Activated CD4-positive, alpha-beta T cell treated with anti-CD3 and anti-CD28 coated beads for 36 hours (primary cell): Measurements from ENCODE around the gene CYB561. TPM values are rescaled to one million over a fixed set of nuclear protein-coding genes. Genes with fewer than 3 reads are reported as not detected.
A peak's percentile ranks its signal among the peaks of the same experiment; 100 is the strongest.

ENCODE experiments used
- ATAC-seq: fragments of 200-7000 bp; cut with Tn5 transposase; one replicate; pipeline ENCODE4 v1.10.0; 2021; ENCODE audit warnings: mild to moderate bottlenecking, moderate library complexity
- CTCF ChIA-PET: fragments of 350-600 bp; sonication (Branson Sonifier 250); formaldehyde crosslinking; loops from one replicate; lab custom pipeline; 2021; ENCODE audit warnings: antibody characterized with exemption; lab: Charles Lee
- POLR2A ChIA-PET: fragments of 350-600 bp; sonication (Branson Sonifier 250); formaldehyde crosslinking; loops from one replicate; lab custom pipeline; 2021; ENCODE audit warnings: antibody characterized with exemption, inconsistent platforms; lab: Charles Lee
- DNase-seq: peaks from one replicate; pipeline ENCODE4 v3.0.0-alpha.2; 2020
- H3K27ac Mint-ChIP-seq: one replicate; pipeline ENCODE4 v1.8.0; 2021; ENCODE audit warnings: mixed read lengths
- H3K27me3 Mint-ChIP-seq: one replicate; pipeline ENCODE4 v1.8.0; 2021; ENCODE audit warnings: mixed read lengths
- H3K36me3 Mint-ChIP-seq: one replicate; pipeline ENCODE4 v1.8.0; 2021; ENCODE audit warnings: low read depth, mixed read lengths
- H3K4me1 Mint-ChIP-seq: one replicate; pipeline ENCODE4 v1.8.0; 2021; ENCODE audit warnings: mixed read lengths
- H3K4me3 Mint-ChIP-seq: one replicate; pipeline ENCODE4 v1.8.0; 2021; ENCODE audit warnings: mild to moderate bottlenecking, moderate library complexity, mixed read lengths
- H3K9me3 Mint-ChIP-seq: one replicate; pipeline ENCODE4 v1.8.0; 2021; ENCODE audit warnings: low read depth, mixed read lengths
- intact Hi-C, 2 experiments: fragments of 100-400 bp; cut with DNase I in 1 of 2; cut with micrococcal nuclease in 1 of 2; formaldehyde crosslinking; loops; one replicate each; pipeline versions ENCODE4 v1.14.2 to v1.15.1; 2022 to 2024; cut with DNase I, micrococcal nuclease
- total RNA-seq, 2 experiments: library from RNA; stranded (reverse); gene quantifications; one replicate each; pipeline ENCODE4 v1.2.3, GENCODE V29; 2021

Gene CYB561
- total RNA-seq, 2 experiments from 2014 or later, result 2.5 to 3.0 TPM

DNA sequence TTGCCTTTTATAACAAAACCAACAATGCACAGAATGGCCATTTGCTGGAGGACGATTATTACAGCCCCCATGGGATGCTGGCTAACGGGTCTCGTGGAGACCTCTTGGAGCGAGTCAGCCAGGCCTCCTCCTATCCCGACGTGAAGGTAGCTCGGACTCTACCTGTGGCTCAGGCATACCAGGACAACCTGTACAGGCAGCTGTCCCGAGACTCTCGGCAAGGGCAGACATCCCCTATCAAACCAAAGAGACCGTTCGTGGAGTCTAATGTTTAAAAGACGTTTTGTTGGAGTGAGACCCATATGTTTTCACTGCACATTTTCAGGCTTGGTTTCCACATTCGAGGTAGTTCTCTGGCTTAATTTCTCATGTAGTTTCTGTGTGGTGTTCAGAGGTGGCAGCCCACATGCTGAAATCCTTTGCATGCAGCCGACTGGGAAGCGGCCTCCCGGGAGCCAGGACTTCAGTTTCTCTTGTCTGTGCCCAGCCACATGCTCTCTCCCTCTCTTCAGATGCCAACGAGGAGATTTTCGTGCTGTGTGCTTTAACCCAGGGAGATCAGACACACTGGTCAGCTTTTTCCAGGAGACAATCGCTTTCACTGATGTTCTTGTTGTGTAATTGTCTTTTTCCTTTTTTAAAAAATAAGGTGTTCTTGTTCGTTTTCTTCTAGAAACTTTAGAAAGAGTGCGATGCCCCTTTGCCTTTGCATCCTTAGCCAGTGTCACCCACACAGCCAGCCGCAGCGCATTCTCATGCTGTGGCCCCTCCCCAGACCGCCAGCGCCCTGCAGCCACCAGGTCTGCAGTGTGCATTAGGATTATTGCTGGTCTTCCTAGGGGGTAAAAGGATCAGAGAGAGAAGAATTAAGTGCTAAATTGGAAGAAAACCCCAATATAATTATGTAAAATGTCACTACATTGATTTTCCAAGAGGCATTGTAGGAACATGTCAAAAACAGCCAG is 24.1 kb downstream of the CYB561 start:
- ChIA-PET POLR2A (no interaction called here), CTCF (interaction anchor here (0.7 to 5.6 kb wide), 4 partner anchors 15 to 190 kb away, joined by 3 to 102 read pairs (median 8); partner anchors contain the start of gene ACE)
- no peaks in the 10 kb centered on the region for H3K36me3 Mint-ChIP-seq
- H3K4me1 Mint-ChIP-seq, result peaks cover 22% of the 10 kb centered on the region
- no peaks in the 10 kb centered on the region for H3K27me3 Mint-ChIP-seq
- ATAC-seq (no peak), DNase-seq (no peak)
- intact Hi-C loops, result loop anchor here (2.0 to 10.0 kb wide), 2 partner anchors 19 to 273 kb away; no protein-coding TSS in a partner anchor
- H3K27ac Mint-ChIP-seq, result no peak overlapping the region
- no peaks in the 10 kb centered on the region for H3K9me3 Mint-ChIP-seq
- no peak overlapping the region for H3K4me3 Mint-ChIP-seq

DNA sequence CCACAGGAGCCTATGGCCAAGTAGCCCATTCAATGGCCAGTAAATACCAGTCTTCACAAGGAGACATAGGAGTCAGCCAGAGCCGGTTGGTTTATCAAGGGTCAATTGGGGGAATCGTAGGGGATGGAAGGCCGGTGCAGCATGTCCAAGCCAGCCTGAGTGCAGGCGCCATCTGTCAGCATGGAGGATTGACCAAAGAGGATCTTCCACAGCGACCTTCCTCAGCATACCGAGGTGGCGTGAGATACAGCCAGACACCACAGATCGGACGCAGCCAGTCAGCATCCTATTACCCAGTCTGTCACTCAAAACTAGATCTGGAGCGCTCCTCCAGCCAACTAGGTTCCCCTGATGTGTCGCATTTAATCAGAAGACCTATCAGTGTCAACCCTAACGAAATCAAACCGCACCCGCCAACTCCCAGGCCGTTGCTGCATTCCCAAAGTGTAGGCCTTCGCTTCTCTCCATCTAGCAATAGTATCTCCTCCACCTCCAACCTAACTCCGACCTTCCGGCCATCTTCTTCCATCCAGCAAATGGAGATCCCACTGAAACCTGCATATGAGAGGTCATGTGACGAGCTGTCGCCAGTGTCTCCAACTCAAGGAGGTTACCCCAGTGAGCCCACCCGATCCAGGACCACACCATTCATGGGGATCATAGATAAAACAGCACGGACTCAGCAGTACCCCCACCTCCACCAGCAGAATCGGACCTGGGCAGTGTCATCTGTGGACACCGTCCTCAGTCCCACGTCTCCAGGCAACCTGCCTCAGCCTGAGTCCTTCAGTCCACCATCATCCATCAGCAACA is 25.0 kb downstream of the CYB561 start:
- no peak overlapping the region for H3K4me3 Mint-ChIP-seq
- H3K36me3 Mint-ChIP-seq, result no peaks in the 10 kb centered on the region
- CTCF ChIA-PET, result interaction anchor here (0.9 to 5.6 kb wide), 5 partner anchors 14 to 191 kb away, joined by 3 to 102 read pairs (median 4); partner anchors contain the start of gene ACE
- no peaks in the 10 kb centered on the region for H3K27me3 Mint-ChIP-seq
- ATAC-seq, result no peak
- POLR2A ChIA-PET, result no interaction called here
- no peaks in the 10 kb centered on the region for H3K9me3 Mint-ChIP-seq
- intact Hi-C loops, result loop anchor here (2.0 to 10.0 kb wide), 2 partner anchors 20 to 274 kb away; no protein-coding TSS in a partner anchor
- DNase-seq, result no peak
- H3K27ac Mint-ChIP-seq, result peak overlapping the region; percentile 7
- H3K4me1 Mint-ChIP-seq, result peaks cover 15% of the 10 kb centered on the region

DNA sequence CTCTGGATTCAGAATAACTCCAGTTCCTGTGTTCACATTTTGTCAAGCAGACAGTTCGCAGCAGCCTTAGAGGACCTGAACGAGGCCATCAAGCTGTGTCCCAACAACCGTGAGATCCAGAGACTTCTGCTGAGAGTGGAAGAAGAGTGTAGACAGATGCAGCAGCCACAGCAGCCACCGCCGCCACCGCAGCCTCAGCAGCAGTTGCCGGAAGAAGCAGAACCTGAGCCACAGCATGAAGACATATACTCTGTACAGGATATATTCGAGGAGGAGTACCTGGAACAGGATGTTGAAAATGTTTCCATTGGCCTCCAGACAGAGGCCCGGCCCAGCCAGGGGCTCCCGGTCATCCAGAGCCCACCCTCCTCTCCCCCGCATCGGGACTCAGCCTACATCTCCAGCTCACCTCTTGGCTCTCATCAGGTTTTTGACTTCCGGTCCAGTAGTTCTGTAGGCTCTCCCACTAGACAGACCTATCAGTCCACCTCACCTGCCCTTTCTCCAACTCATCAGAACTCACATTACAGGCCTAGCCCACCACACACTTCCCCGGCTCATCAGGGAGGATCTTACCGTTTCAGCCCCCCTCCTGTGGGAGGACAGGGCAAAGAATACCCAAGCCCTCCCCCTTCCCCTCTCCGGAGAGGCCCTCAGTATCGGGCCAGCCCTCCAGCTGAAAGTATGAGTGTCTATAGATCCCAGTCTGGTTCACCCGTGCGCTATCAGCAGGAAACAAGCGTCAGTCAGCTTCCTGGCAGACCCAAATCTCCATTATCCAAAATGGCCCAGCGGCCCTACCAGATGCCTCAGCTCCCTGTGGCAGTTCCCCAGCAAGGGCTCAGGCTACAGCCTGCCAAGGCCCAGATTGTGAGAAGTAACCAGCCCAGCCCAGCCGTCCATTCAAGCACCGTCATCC is 25.9 kb downstream of the CYB561 start:
- ChIA-PET POLR2A (no interaction called here), CTCF (interaction anchor here (0.6 to 3.3 kb wide), 9 partner anchors 8 to 436 kb away, joined by 3 to 25 read pairs (median 4); no protein-coding TSS in a partner anchor)
- DNase-seq (peak; percentile 67), ATAC-seq (peak; percentile 68)
- Mint-ChIP-seq H3K36me3 (no peaks in the 10 kb centered on the region), H3K27me3 (no peaks in the 10 kb centered on the region), H3K27ac (peak overlapping the region; percentile 75), H3K9me3 (no peaks in the 10 kb centered on the region), H3K4me1 (peaks cover 12% of the 10 kb centered on the region), H3K4me3 (no peak overlapping the region)
- intact Hi-C loops, result loop anchor here (2.0 to 10.0 kb wide), 2 partner anchors 21 to 275 kb away; no protein-coding TSS in a partner anchor

DNA sequence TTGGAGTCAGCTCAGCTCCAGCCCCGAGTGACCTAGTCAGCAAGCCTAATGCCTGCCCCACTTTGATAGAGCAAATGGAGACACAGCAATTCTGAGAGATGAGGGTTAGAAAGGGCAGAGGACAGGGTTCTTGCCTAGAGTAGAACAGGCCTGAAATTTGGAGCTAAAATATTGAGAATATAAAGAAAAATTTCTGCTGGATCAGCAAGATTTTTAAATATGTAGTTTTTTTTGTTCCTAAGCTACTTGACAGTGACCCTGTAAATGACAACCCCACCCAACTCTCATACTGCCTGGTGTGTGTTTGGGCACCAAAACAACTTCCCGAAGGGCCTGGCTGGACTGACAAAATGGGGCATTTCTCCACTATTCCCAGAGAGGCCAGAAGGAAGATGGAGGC is 26.7 kb downstream of the CYB561 start:
- no peaks in the 10 kb centered on the region for H3K27me3 Mint-ChIP-seq
- H3K4me1 Mint-ChIP-seq, result peaks cover 12% of the 10 kb centered on the region
- POLR2A ChIA-PET, result no interaction called here
- ATAC-seq (no peak), DNase-seq (no peak)
- no peaks in the 10 kb centered on the region for H3K9me3 Mint-ChIP-seq
- no peak overlapping the region for H3K4me3 Mint-ChIP-seq
- intact Hi-C loops, result no loop called here
- CTCF ChIA-PET, result interaction anchor here (0.6 to 3.3 kb wide), 8 partner anchors 9 to 857 kb away, joined by 3 to 25 read pairs (median 4); no protein-coding TSS in a partner anchor
- H3K27ac Mint-ChIP-seq, result peak overlapping the region; percentile 56
- H3K36me3 Mint-ChIP-seq, result no peaks in the 10 kb centered on the region

GRCh38 chr17:63418540-63418939 is 27.6 kb downstream of the CYB561 start:
- intact Hi-C loops, result no loop called here
- Mint-ChIP-seq H3K27ac (no peak overlapping the region), H3K4me1 (peaks cover 12% of the 10 kb centered on the region), H3K9me3 (no peaks in the 10 kb centered on the region), H3K36me3 (no peaks in the 10 kb centered on the region), H3K27me3 (no peaks in the 10 kb centered on the region), H3K4me3 (no peak overlapping the region)
- ChIA-PET POLR2A (interaction anchor here (0.6 kb wide), 1 partner anchor 219 kb away, joined by 5 read pairs; no protein-coding TSS in a partner anchor), CTCF (interaction anchor here (0.5 to 3.3 kb wide), 7 partner anchors 8 to 465 kb away, joined by 3 to 25 read pairs (median 4); no protein-coding TSS in a partner anchor)
- DNase-seq (no peak), ATAC-seq (no peak)

DNA sequence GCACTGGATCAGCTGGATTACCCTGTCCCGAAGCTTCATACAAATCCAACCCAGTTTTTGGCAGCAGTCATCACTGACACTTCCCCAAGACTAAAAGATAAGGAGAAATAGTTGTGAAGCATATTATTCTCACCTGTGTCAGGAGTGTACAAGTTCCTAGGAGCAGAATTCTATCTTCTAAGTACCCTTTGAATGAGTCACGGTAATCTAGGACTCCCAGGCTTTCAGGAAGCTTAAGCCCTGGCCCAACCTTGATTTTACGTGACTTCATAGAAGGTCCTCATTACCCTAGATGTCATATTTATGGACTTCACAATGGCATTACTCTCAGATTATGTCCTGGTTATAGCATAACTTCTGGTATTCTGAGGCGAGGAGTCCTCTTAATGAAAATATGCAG is 31.9 kb downstream of the CYB561 start:
- ATAC-seq (no peak), DNase-seq (no peak)
- Mint-ChIP-seq H3K4me1 (no peaks in the 10 kb centered on the region), H3K4me3 (no peak overlapping the region), H3K27me3 (no peaks in the 10 kb centered on the region), H3K9me3 (no peaks in the 10 kb centered on the region), H3K36me3 (no peaks in the 10 kb centered on the region), H3K27ac (no peak overlapping the region)
- intact Hi-C loops, result no loop called here
- ChIA-PET CTCF (interaction anchor here (0.9 to 4.5 kb wide), 4 partner anchors 8 to 197 kb away, joined by 3 to 29 read pairs (median 12); no protein-coding TSS in a partner anchor), POLR2A (no interaction called here)

- H3K27ac Mint-ChIP-seq, result no peak overlapping the region
- intact Hi-C loops, result no loop called here
- H3K4me1 Mint-ChIP-seq, result no peaks in the 10 kb centered on the region
- H3K9me3 Mint-ChIP-seq, result no peaks in the 10 kb centered on the region
- ChIA-PET POLR2A (no interaction called here), CTCF (interaction anchor here (0.7 to 4.5 kb wide), 3 partner anchors 13 to 199 kb away, joined by 3 to 29 read pairs (median 4); no protein-coding TSS in a partner anchor)
- no peaks in the 10 kb centered on the region for H3K27me3 Mint-ChIP-seq
- DNase-seq, result no peak
- no peaks in the 10 kb centered on the region for H3K36me3 Mint-ChIP-seq
- no peak for ATAC-seq
- no peak overlapping the region for H3K4me3 Mint-ChIP-seq
These were observed 33.0 kb downstream of the CYB561 start for GRCh38 chr17:63413128-63413527.

DNA sequence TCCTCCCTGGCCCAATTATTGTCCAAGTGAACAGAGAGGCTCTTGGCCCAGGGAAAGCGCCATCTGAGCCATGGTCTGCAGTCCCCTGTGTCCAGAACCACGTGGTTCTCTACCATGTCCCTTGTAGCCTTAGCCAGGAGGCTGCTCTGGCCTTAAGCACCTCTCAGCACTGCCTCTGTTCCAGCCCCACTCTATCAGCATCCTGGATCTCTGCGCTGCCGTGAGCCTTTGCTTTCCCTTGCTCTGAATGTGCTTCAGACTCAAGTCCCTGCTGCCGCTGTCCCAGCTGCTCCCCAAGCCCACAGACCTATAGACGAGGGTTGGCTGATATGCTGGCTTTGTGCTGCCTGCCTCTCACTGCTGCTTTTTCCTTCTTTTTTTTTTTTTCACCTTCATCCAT is 33.9 kb downstream of the CYB561 start:
- no peaks in the 10 kb centered on the region for H3K4me1 Mint-ChIP-seq
- ATAC-seq, result no peak

GRCh38 chr17:63407741-63408330 is 38.3 kb downstream of the CYB561 start:
- Mint-ChIP-seq H3K27me3 (no peaks in the 10 kb centered on the region), H3K9me3 (no peaks in the 10 kb centered on the region), H3K4me3 (no peak overlapping the region), H3K4me1 (peaks cover 8% of the 10 kb centered on the region), H3K27ac (no peak overlapping the region), H3K36me3 (no peaks in the 10 kb centered on the region)
- ATAC-seq, result no peak
- ChIA-PET CTCF (interaction anchor here (0.6 to 4.1 kb wide), 15 partner anchors 8 to 553 kb away, joined by 3 to 23 read pairs (median 5); no protein-coding TSS in a partner anchor), POLR2A (no interaction called here)
- intact Hi-C loops, result loop anchor here (2.0 to 10.0 kb wide), 4 partner anchors 325 to 985 kb away; partner anchors contain the start of gene METTL2A (in 1 of the 2)
- no peak for DNase-seq

More for the DNA sequence above, 33.9 kb downstream of the CYB561 start:
- H3K36me3 Mint-ChIP-seq, result no peaks in the 10 kb centered on the region
- ChIA-PET CTCF (no interaction called here), POLR2A (no interaction called here)
- H3K4me3 Mint-ChIP-seq, result no peak overlapping the region
- no peak for DNase-seq
- no peaks in the 10 kb centered on the region for H3K27me3 Mint-ChIP-seq
- intact Hi-C loops, result no loop called here
- no peaks in the 10 kb centered on the region for H3K9me3 Mint-ChIP-seq
- H3K27ac Mint-ChIP-seq, result no peak overlapping the region
